Erythroblast (primary cell): ENCODE results near the gene CLDN6.

Experiments
- GATA1 ChIP-seq: IDR thresholded peaks from 2 replicates; pipeline ENCODE4 v1.6.1; 2011; ENCODE audit warnings: low read depth, mild to moderate bottlenecking, control low read depth, low read length, moderate library complexity
- POLR2A ChIP-seq: IDR thresholded peaks from 2 replicates; pipeline ENCODE4 v1.6.1; 2011; ENCODE audit warnings: mild to moderate bottlenecking, low read length

GRCh38 chr16:2991566-2992261 is 26.3 kb downstream of the CLDN6 start:
- TF ChIP-seq GATA1 (no peak), POLR2A (no peak)
